Activated CD4-positive, alpha-beta T cell treated with anti-CD3 and anti-CD28 coated beads, Interleukin-2, amount 10 ng/mL, durations not matched to agents 7 days and 5 days (primary cell): ENCODE data around the gene CACNA2D3. TPM values are rescaled to one million over a fixed set of nuclear protein-coding genes. Genes with fewer than 3 reads are reported as not detected.
A peak's percentile ranks its signal among the peaks of the same experiment; 100 is the strongest.

ENCODE experiments used
- CTCF ChIA-PET: fragments of 350-600 bp; sonication (Branson Sonifier 250); formaldehyde crosslinking; loops from one replicate; lab custom pipeline; 2021; ENCODE audit warnings: antibody characterized with exemption; lab: Charles Lee
- POLR2A ChIA-PET: fragments of 350-600 bp; sonication (Branson Sonifier 250); formaldehyde crosslinking; loops from one replicate; lab custom pipeline; 2021; ENCODE audit warnings: antibody characterized with exemption; lab: Charles Lee
- DNase-seq: peaks from one replicate; pipeline ENCODE4 v3.0.0-alpha.2; 2020
- H3K27ac Mint-ChIP-seq: one replicate; pipeline ENCODE4 v1.8.0; 2021; ENCODE audit warnings: mild to moderate bottlenecking, moderate library complexity, mixed read lengths
- H3K27me3 Mint-ChIP-seq: one replicate; pipeline ENCODE4 v1.8.0; 2021; ENCODE audit warnings: mixed read lengths
- H3K36me3 Mint-ChIP-seq: one replicate; pipeline ENCODE4 v1.8.0; 2021; ENCODE audit warnings: low read depth, mixed read lengths
- H3K4me1 Mint-ChIP-seq: one replicate; pipeline ENCODE4 v1.8.0; 2021; ENCODE audit warnings: mixed read lengths
- H3K4me3 Mint-ChIP-seq: one replicate; pipeline ENCODE4 v1.8.0; 2021; ENCODE audit warnings: mild to moderate bottlenecking, moderate library complexity, mixed read lengths
- H3K9me3 Mint-ChIP-seq: one replicate; pipeline ENCODE4 v1.8.0; 2021; ENCODE audit warnings: mixed read lengths
- total RNA-seq, 2 experiments: library from RNA; stranded (reverse); gene quantifications; one replicate each; pipeline ENCODE4 v1.2.3, GENCODE V29; 2021

The CACNA2D3 gene
- total RNA-seq, 2 experiments from 2014 or later = not detected

DNA sequence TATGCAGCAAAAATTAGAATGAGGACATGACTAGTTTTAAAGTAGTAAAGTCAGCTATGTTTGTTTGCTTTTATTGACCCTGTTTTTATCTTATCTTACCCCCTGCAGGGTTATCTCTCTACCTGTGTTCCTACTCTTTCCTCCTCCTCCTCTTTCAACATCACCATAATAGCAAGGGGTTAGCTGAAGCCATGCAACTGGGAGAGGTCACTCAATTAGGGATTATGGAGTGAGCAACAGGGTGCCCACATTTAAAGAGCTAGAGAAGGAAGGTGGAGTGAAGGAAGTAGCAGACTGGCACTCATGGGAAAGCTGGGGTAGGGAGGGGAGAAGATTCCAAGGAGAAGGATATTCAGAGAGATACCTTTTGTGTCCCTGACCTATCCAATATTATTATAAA lies 679.6 kb downstream of the CACNA2D3 start:
- no peak overlapping the region for H3K27ac Mint-ChIP-seq
- no peak for DNase-seq
- no peaks in the 10 kb centered on the region for H3K36me3 Mint-ChIP-seq
- H3K9me3 Mint-ChIP-seq = peaks cover 2% of the 10 kb centered on the region
- H3K27me3 Mint-ChIP-seq = no peaks in the 10 kb centered on the region
- H3K4me3 Mint-ChIP-seq = no peak overlapping the region
- H3K4me1 Mint-ChIP-seq = no peaks in the 10 kb centered on the region
- POLR2A ChIA-PET = no interaction called here
- CTCF ChIA-PET = no interaction called here

DNA sequence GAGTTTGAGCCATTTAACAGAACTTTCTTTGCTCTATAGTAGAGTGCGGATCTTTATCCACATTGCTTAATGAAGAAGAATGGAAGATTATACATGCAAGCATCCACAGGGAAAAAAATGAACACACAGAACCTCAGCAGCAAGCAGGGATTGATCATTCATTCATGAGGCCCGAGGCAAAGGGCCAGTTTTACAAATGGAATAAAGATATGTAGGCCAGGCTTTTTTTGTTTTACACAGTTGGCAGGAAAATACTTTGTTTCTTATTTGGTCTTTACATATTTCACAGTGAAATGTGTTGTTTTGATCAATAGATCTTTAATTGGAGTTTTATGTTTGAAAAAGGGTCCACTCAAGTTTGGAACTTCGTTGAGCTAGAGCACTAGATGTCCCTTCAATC lies 688.0 kb downstream of the CACNA2D3 start:
- Mint-ChIP-seq H3K27me3 (no peaks in the 10 kb centered on the region), H3K9me3 (peaks cover 5% of the 10 kb centered on the region), H3K4me3 (no peak overlapping the region), H3K36me3 (no peaks in the 10 kb centered on the region), H3K27ac (no peak overlapping the region), H3K4me1 (no peaks in the 10 kb centered on the region)
- CTCF ChIA-PET = no interaction called here
- no peak for DNase-seq
- POLR2A ChIA-PET = no interaction called here

DNA sequence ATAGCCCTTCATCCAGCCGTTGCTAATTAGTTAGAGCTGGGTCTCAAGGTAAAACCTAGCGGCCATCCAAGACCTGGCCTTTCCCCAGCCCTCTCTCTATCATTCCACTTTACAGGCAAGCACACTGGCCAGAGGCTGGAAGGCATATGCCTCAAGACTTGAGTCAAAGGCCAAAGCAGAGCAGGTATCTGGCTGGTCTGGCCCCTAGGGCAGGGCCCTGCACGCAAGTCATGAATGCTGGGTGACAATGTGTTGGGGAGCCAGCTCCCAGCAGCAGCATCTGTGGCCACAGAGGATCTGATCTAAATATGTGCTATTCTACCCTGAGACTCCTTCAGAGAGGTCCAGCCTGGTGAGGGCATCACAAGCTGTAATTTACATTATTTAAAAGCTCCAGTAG lies 691.9 kb downstream of the CACNA2D3 start:
- Mint-ChIP-seq H3K36me3 (no peaks in the 10 kb centered on the region), H3K27ac (no peak overlapping the region), H3K4me1 (no peaks in the 10 kb centered on the region), H3K27me3 (no peaks in the 10 kb centered on the region), H3K9me3 (peaks cover 3% of the 10 kb centered on the region), H3K4me3 (no peak overlapping the region)
- CTCF ChIA-PET = no interaction called here
- no peak for DNase-seq
- POLR2A ChIA-PET = no interaction called here

DNA sequence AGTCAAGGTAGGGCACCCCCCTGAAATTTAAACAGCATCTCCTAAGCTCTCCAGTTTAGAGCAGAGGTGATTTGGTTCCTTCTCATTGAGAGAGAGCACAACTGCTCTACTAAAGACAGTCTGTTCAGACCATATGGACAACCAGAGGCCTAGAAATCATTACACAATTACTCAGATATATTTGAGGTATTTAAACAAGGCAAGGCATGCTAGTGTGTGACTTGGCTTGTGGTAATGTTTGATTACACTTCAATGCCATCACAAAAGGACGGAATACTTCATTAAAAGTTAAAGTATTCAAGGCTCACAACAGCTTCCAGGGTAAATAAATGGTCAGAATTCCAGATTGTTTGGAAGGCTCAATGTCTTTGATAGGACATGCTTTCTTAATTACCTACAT lies 695.3 kb downstream of the CACNA2D3 start:
- no peaks in the 10 kb centered on the region for H3K4me1 Mint-ChIP-seq
- H3K36me3 Mint-ChIP-seq = no peaks in the 10 kb centered on the region

DNA sequence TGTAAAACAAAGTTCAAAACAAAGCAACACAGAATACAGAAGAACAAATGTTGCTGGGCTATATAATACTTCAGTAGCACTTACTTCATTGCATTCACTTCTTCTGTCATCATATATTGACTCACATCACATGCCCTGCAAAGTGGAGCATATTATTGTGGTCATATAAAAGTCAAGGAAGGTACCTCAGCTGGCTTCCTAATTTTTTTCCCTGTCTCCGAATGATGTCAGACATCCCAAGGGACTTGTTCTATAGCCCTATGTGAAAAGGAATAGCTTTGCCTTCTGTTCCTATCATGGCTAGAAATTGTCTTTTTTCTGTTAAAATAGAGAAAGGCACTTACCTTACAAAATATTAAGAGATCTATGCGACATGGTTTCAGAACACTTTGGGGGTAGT lies 696.1 kb downstream of the CACNA2D3 start:
- Mint-ChIP-seq H3K4me1 (no peaks in the 10 kb centered on the region), H3K4me3 (no peak overlapping the region), H3K36me3 (no peaks in the 10 kb centered on the region), H3K27ac (no peak overlapping the region), H3K27me3 (no peaks in the 10 kb centered on the region), H3K9me3 (no peaks in the 10 kb centered on the region)
- no peak for DNase-seq
- ChIA-PET POLR2A (no interaction called here), CTCF (no interaction called here)

More for the DNA sequence above, 695.3 kb downstream of the CACNA2D3 start:
- Mint-ChIP-seq H3K27me3 (no peaks in the 10 kb centered on the region), H3K4me3 (no peak overlapping the region), H3K9me3 (no peaks in the 10 kb centered on the region), H3K27ac (no peak overlapping the region)
- ChIA-PET CTCF (no interaction called here), POLR2A (no interaction called here)
- no peak for DNase-seq

DNA sequence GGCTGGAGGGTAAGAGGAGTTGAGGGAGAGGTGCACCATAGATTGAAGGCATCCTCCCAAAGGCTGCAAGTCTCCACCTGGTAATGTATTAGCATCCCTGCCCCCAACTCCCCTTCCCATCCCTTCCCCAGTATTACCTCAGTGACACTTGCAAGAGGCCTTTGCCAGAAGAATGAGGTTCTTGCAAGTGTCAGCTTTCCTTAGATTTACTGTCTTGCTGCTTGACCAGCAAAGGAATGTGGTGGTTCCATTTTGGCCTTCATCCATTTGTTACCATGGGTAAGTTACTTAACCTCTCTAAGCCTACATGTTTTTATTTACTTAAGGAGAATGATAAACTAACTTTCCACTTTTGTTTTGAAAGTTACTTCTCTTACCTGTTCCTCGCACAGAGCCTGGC lies 696.6 kb downstream of the CACNA2D3 start:
- no peak for DNase-seq
- Mint-ChIP-seq H3K27ac (no peak overlapping the region), H3K36me3 (no peaks in the 10 kb centered on the region), H3K4me1 (no peaks in the 10 kb centered on the region), H3K4me3 (no peak overlapping the region), H3K27me3 (no peaks in the 10 kb centered on the region), H3K9me3 (no peaks in the 10 kb centered on the region)
- POLR2A ChIA-PET = no interaction called here
- CTCF ChIA-PET = no interaction called here

DNA sequence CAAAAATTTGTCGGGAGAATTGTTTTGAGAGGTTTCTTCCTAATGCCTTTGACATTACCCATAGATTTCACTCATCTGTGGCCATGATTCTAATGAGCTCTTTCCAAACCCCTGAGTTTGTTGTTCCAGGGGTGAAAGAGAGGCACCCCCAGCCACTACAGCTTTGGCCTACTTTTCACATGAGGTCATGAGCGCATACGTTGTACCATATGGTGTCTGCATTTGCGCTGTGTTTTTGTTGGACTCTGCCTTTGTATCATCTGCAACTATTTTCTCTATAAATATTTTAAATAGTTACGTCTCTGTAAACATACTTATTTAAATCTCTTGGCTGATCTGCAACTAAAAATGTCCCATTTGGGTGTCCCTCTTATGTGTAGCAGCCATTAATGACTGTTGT lies 697.6 kb downstream of the CACNA2D3 start:
- no peaks in the 10 kb centered on the region for H3K36me3 Mint-ChIP-seq
- no peak for DNase-seq
- no peak overlapping the region for H3K4me3 Mint-ChIP-seq
- H3K4me1 Mint-ChIP-seq = no peaks in the 10 kb centered on the region
- CTCF ChIA-PET = no interaction called here
- no peaks in the 10 kb centered on the region for H3K27me3 Mint-ChIP-seq
- H3K27ac Mint-ChIP-seq = no peak overlapping the region
- H3K9me3 Mint-ChIP-seq = no peaks in the 10 kb centered on the region
- POLR2A ChIA-PET = no interaction called here

DNA sequence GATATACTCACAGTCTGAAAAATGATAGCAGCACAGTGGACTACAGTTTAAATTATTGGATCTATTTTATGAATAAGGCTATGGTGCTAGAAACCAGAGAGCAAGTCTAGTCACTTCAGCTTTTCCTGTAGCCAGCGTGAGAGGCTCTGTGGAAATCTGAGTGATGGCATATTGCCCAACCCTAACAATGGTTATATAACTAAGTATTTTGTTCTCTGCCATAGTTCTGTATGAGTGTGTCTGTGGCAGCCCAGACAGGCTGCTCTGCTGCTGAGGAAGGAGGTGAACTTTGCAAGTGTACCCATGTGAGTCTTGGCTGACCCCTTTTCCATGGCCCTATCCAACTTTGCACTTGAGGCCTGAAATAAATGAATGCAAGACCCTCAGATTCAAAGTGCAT lies 699.9 kb downstream of the CACNA2D3 start:
- no peaks in the 10 kb centered on the region for H3K4me1 Mint-ChIP-seq
- POLR2A ChIA-PET = no interaction called here
- no peak overlapping the region for H3K4me3 Mint-ChIP-seq
- H3K36me3 Mint-ChIP-seq = no peaks in the 10 kb centered on the region
- no peaks in the 10 kb centered on the region for H3K9me3 Mint-ChIP-seq
- no peak overlapping the region for H3K27ac Mint-ChIP-seq
- no peaks in the 10 kb centered on the region for H3K27me3 Mint-ChIP-seq
- DNase-seq = no peak
- CTCF ChIA-PET = no interaction called here

DNA sequence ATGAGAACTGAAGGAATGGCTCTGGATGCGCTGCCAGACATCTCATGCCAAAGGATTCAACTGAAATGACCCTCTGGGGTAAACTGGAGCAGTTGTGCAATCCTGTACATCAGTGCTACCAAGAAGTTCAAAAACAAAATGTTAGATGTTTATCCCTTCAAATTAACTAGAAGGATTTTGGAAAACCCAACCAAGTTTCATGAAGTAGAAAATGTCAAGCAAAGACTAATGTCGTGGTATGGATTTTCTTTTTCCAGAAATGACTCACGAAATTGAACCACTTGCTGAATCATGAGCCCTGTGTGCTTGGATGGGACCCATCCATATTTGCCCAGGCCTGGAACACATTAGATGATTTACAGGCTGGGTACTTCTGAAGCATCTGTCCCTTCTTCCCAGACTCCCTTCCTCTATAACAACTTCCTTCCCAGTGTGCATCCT lies 703.9 kb downstream of the CACNA2D3 start:
- no peaks in the 10 kb centered on the region for H3K27me3 Mint-ChIP-seq

DNA sequence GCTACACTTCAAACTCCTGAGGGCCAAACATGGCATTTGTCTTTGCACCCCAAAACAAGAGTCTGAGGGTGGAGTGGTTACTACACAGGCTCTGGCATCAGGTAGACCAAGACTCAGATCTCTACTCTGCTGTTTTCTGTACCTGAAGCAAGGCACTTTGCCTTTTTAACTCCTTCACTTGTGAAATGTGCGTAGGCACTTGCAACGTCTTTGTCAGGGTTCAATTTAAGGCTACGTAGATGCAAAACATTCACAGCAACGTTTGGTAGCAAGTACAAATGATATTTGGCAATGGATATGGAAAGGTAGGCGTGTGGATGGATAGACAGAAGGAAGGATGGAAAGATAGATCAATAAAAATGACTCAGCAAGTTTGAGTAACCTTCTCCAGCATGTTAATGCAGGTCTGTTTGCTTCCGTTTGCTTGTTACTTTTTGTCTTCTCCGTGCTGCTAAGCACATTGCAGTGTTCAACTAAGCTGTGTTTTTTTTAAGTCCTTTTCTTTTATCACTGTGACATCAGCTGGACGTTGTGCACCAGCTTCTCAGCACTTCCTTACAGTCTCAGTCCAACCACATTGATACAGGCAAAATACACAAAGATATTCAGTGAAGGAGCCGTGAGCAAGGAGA lies 704.8 kb downstream of the CACNA2D3 start:
- H3K27me3 Mint-ChIP-seq = no peaks in the 10 kb centered on the region
- H3K27ac Mint-ChIP-seq = no peak overlapping the region
- POLR2A ChIA-PET = no interaction called here
- no peak for DNase-seq
- H3K4me3 Mint-ChIP-seq = no peak overlapping the region
- H3K36me3 Mint-ChIP-seq = no peaks in the 10 kb centered on the region
- no peaks in the 10 kb centered on the region for H3K4me1 Mint-ChIP-seq
- CTCF ChIA-PET = no interaction called here
- no peaks in the 10 kb centered on the region for H3K9me3 Mint-ChIP-seq

More for the DNA sequence above, 703.9 kb downstream of the CACNA2D3 start:
- Mint-ChIP-seq H3K27ac (no peak overlapping the region), H3K36me3 (no peaks in the 10 kb centered on the region), H3K4me1 (no peaks in the 10 kb centered on the region), H3K9me3 (no peaks in the 10 kb centered on the region), H3K4me3 (no peak overlapping the region)
- CTCF ChIA-PET = no interaction called here
- POLR2A ChIA-PET = no interaction called here
- DNase-seq = no peak

DNA sequence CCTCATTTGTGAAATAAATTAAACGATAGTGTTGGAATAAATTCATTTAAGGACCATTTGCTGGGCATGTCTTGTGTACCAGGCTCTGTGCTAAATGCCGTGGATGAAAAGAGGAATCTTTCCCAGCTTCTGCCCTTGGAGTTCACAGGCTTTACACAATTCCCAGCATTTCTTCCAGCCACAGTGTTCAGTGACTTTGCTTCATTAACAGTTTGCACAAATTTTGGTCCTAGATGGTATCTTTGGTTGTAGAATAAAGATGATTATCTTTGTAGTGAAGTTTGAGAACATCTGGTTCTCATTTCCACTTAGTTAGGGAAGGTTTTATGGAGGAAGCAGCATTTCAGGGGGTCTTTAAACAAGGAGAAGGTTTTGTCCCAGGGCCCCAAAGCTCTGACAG lies 705.4 kb downstream of the CACNA2D3 start:
- no peak overlapping the region for H3K4me3 Mint-ChIP-seq
- CTCF ChIA-PET = no interaction called here

DNA sequence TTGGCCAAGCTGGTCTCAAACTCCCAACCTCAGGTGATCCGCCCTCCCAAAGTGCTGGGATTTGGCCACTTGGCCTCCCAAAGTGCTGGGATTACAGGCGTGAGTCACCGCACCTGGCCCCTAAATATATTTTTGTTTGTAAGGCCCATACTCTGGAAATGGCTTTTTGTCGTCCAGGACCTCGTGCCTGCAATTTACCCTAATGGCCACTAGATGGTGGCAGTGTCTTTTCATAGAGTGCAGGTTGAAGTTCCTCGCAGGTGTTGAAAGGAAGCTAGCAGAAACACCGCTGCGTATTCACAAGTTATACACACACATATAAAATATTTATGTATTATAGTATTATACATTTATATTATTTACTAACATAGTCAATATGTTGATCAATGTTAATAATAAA lies 708.3 kb downstream of the CACNA2D3 start:
- DNase-seq = peak; percentile 26
- ChIA-PET CTCF (interaction anchor here (0.6 to 0.7 kb wide), 2 partner anchors 16 to 522 kb away, joined by 3 read pairs; no protein-coding TSS in a partner anchor), POLR2A (no interaction called here)
- Mint-ChIP-seq H3K4me1 (no peaks in the 10 kb centered on the region), H3K4me3 (no peak overlapping the region), H3K36me3 (no peaks in the 10 kb centered on the region), H3K27me3 (no peaks in the 10 kb centered on the region), H3K27ac (no peak overlapping the region), H3K9me3 (no peaks in the 10 kb centered on the region)

More for the DNA sequence above, 705.4 kb downstream of the CACNA2D3 start:
- Mint-ChIP-seq H3K27ac (no peak overlapping the region), H3K4me1 (no peaks in the 10 kb centered on the region), H3K36me3 (no peaks in the 10 kb centered on the region), H3K9me3 (no peaks in the 10 kb centered on the region), H3K27me3 (no peaks in the 10 kb centered on the region)
- POLR2A ChIA-PET = no interaction called here
- no peak for DNase-seq

DNA sequence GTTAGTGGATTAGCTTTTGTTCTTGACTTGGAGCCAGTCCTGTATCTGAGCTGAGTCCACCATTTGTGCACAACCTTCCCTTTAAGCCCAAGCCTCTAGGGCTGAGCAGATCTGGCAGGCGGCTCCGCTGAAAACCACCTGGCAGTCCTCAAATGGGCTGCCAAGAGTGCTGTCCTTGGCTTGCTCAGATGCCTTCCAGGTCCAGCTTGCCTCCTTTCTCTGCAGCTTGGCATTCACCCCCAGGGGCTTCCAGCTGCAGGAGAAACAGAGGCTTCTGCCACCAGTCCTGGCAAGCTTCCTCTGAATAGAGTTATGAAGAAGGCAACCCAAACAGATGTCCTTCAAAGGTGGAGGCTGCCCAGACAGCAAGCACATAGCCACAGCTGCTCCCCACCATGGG lies 708.8 kb downstream of the CACNA2D3 start:
- Mint-ChIP-seq H3K4me3 (no peak overlapping the region), H3K27ac (no peak overlapping the region), H3K9me3 (no peaks in the 10 kb centered on the region), H3K27me3 (no peaks in the 10 kb centered on the region), H3K4me1 (no peaks in the 10 kb centered on the region), H3K36me3 (no peaks in the 10 kb centered on the region)
- POLR2A ChIA-PET = no interaction called here
- CTCF ChIA-PET = interaction anchor here (0.7 kb wide), 1 partner anchor 15 kb away, joined by 3 read pairs; no protein-coding TSS in a partner anchor
- no peak for DNase-seq

DNA sequence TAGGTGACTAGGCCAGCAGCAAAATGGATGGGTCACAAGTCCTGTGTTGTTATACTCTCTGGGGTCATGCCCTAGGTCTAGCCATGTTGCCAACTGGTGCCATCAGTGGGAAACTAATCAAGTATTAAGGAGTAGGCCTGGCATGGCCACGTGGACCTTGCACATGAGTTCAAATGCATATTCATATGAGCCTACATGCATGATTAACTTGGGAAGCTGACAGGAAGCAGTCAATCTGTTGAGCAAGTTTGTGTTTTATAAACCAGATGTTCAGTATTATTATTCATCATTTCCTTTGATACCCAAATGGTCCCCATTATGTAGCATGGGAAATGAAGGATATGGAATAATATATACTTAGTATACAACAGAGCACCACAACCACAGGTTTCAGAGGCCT lies 710.5 kb downstream of the CACNA2D3 start:
- no peaks in the 10 kb centered on the region for H3K9me3 Mint-ChIP-seq
- ChIA-PET POLR2A (no interaction called here), CTCF (no interaction called here)
- DNase-seq = no peak
- no peaks in the 10 kb centered on the region for H3K4me1 Mint-ChIP-seq
- H3K36me3 Mint-ChIP-seq = no peaks in the 10 kb centered on the region
- no peaks in the 10 kb centered on the region for H3K27me3 Mint-ChIP-seq
- H3K4me3 Mint-ChIP-seq = no peak overlapping the region
- no peak overlapping the region for H3K27ac Mint-ChIP-seq
